Lower leg skin (tissue), 3 donors: ENCODE data around the gene DBR1.

ENCODE experiments used
- POLR2A ChIP-seq, 2 donors: fragments of 450-650 bp; IDR thresholded peaks; one replicate each; pipeline ENCODE4 v1.6.1; 2016 to 2017; ENCODE audit warnings: antibody characterized with exemption in 2 of 2, mild to moderate bottlenecking in 1 of 2, moderate library complexity in 1 of 2
- TF ChIP-seq, protein P1 (sequence below), 3 donors: fragments of 450-650 bp; IDR thresholded peaks; one replicate each; pipeline ENCODE4 v1.5.1; 2016; ENCODE audit warnings: antibody characterized with exemption in 3 of 3, mild to moderate bottlenecking in 3 of 3, moderate library complexity in 2 of 3

DNA sequence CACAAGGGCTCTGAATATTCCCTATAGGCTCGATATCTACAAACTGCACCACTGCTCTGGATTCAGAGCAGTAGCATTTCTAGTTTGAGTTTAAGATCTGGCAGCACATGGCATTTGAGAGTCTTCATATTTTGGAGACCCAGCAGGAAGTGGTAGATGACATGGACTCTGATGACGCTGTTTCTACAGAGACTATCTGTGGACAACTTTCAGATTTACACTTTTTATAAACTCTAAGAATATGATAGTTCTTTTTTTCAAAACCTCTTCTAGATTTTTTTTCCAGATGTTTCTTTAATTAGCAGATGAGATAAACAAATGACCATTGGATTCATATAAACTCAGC, 48.2 kb upstream of the DBR1 start:
- TF ChIP-seq POLR2A (IDR thresholded peaks at IDR 0.05), result no peak
- TF ChIP-seq, protein P1, sequence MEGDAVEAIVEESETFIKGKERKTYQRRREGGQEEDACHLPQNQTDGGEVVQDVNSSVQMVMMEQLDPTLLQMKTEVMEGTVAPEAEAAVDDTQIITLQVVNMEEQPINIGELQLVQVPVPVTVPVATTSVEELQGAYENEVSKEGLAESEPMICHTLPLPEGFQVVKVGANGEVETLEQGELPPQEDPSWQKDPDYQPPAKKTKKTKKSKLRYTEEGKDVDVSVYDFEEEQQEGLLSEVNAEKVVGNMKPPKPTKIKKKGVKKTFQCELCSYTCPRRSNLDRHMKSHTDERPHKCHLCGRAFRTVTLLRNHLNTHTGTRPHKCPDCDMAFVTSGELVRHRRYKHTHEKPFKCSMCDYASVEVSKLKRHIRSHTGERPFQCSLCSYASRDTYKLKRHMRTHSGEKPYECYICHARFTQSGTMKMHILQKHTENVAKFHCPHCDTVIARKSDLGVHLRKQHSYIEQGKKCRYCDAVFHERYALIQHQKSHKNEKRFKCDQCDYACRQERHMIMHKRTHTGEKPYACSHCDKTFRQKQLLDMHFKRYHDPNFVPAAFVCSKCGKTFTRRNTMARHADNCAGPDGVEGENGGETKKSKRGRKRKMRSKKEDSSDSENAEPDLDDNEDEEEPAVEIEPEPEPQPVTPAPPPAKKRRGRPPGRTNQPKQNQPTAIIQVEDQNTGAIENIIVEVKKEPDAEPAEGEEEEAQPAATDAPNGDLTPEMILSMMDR (IDR thresholded peaks at IDR 0.05), result no peak
